Osteoblast (primary cell): Measurements from ENCODE around the gene RRAS. TPM values are rescaled to one million over a fixed set of nuclear protein-coding genes. Genes with fewer than 3 reads are reported as not detected.

Source experiments
- DNase-seq: peaks from one replicate; pipeline ENCODE4 v3.0.0; 2011; ENCODE audit warnings: low spot score, mixed read lengths; ENCODE audit not compliant: insufficient read length; ENCODE audit errors: missing footprints
- H2AFZ ChIP-seq: 2 replicates; pipeline ENCODE4 v1.6.0; 2011; ENCODE audit warnings: mild to moderate bottlenecking, low read length
- H3K27ac ChIP-seq: 2 replicates; pipeline ENCODE4 v1.5.1; 2011; ENCODE audit warnings: mild to moderate bottlenecking, low read depth, low read length, moderate library complexity
- H3K27me3 ChIP-seq: 2 replicates; pipeline ENCODE4 v1.6.0; 2012; ENCODE audit warnings: mild to moderate bottlenecking, control low read depth, inconsistent platforms, low read length, moderate library complexity; ENCODE audit not compliant: insufficient read depth
- H3K36me3 ChIP-seq: 2 replicates; pipeline ENCODE4 v1.5.1; 2011; ENCODE audit warnings: mild to moderate bottlenecking, low read length, control low read depth, moderate library complexity; ENCODE audit not compliant: insufficient read depth
- H3K4me1 ChIP-seq: 2 replicates; pipeline ENCODE4 v1.5.1; 2011; ENCODE audit warnings: mild to moderate bottlenecking, low read length, control low read depth, moderate library complexity; ENCODE audit not compliant: insufficient read depth
- H3K4me2 ChIP-seq: 2 replicates; pipeline ENCODE4 v1.6.0; 2011; ENCODE audit warnings: mild to moderate bottlenecking, low read length; ENCODE audit not compliant: insufficient read depth
- H3K4me3 ChIP-seq: fragments of 200-600 bp; sonication (generic); 3 replicates; pipeline ENCODE4 v1.5.1; 2012; ENCODE audit warnings: mild to moderate bottlenecking, low read length, inconsistent platforms; ENCODE audit not compliant: insufficient read depth
- H3K79me2 ChIP-seq: 2 replicates; pipeline ENCODE4 v1.6.0; 2012; ENCODE audit warnings: mild to moderate bottlenecking, low read length, control low read depth, inconsistent platforms; ENCODE audit not compliant: insufficient read depth
- H3K9me3 ChIP-seq: 2 replicates; pipeline ENCODE4 v1.5.1; 2011; ENCODE audit warnings: low read depth, low read length, control low read depth
- H4K20me1 ChIP-seq: 2 replicates; pipeline ENCODE4 v1.6.0; 2012; ENCODE audit warnings: mild to moderate bottlenecking, low read length, control low read depth; ENCODE audit not compliant: insufficient read depth
- total RNA-seq: library from RNA; depleted of rRNA; stranded (reverse); fragments of >200 nt; gene quantifications from 2 replicates; pipeline ENCODE4 v1.2.3, GENCODE V29; 2012
- TF ChIP-seq, protein P1 (sequence below): IDR thresholded peaks from 2 replicates; pipeline ENCODE4 v1.5.1; 2011; ENCODE audit warnings: mild to moderate bottlenecking, low read depth, low read length, moderate library complexity; ENCODE audit errors: extremely low read depth

The RRAS gene
- total RNA-seq, 1 donor, result 31.8 TPM

- Histone ChIP-seq H3K36me3 (peaks cover 48% of the 10 kb centered on the region), H4K20me1 (peaks cover 25% of the 10 kb centered on the region)
Observed at GRCh38 chr19:49596407-49596806, 43.5 kb downstream of the RRAS start.

DNA sequence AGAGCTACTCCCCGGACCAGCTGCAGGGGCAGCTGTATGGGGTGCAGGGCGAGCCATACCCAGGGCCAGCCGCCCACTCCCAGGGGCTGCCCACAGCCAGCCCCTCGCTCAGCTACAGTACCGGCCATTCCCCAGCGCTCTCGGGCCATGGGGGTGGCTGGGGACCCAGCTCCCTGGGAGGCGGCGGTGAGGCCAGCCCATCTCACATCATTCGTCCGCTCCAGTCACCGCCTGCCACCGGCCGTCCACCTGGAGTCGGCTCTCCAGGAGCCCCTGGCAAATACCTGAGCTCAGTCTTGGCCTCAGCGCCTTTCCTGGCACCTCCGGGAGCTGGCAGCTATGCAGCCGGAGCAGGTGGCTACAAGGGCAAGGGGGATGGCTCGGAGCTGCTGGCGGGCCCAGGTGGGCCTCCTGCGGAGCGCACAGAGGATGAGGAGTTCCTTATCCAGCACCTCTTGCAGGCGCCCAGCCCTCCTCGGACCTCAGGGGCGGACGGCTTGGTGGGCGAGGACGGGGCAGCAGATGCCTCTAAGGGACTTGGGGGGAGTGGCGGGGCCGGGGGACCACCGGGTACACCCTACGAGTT is 44.0 kb downstream of the RRAS start:
- Histone ChIP-seq H3K4me2 (no peak overlapping the region), H3K27ac (no peak overlapping the region), H4K20me1 (peaks cover 25% of the 10 kb centered on the region), H3K4me1 (peaks cover 15% of the 10 kb centered on the region), H3K79me2 (peaks cover 68% of the 10 kb centered on the region), H3K27me3 (no peaks in the 10 kb centered on the region), H2AFZ (no peak overlapping the region), H3K4me3 (no peak overlapping the region), H3K36me3 (peaks cover 44% of the 10 kb centered on the region), H3K9me3 (no peaks in the 10 kb centered on the region)
- TF ChIP-seq, protein P1, sequence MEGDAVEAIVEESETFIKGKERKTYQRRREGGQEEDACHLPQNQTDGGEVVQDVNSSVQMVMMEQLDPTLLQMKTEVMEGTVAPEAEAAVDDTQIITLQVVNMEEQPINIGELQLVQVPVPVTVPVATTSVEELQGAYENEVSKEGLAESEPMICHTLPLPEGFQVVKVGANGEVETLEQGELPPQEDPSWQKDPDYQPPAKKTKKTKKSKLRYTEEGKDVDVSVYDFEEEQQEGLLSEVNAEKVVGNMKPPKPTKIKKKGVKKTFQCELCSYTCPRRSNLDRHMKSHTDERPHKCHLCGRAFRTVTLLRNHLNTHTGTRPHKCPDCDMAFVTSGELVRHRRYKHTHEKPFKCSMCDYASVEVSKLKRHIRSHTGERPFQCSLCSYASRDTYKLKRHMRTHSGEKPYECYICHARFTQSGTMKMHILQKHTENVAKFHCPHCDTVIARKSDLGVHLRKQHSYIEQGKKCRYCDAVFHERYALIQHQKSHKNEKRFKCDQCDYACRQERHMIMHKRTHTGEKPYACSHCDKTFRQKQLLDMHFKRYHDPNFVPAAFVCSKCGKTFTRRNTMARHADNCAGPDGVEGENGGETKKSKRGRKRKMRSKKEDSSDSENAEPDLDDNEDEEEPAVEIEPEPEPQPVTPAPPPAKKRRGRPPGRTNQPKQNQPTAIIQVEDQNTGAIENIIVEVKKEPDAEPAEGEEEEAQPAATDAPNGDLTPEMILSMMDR, result no peak
- DNase-seq, result peak; percentile 66

More at GRCh38 chr19:49596407-49596806, 43.5 kb downstream of the RRAS start:
- no peak overlapping the region for H3K27ac ChIP-seq
- no peaks in the 10 kb centered on the region for H3K27me3 ChIP-seq
- H3K79me2 ChIP-seq, result peaks cover 71% of the 10 kb centered on the region
- DNase-seq, result peak; percentile 80
- TF ChIP-seq, protein P1, result no peak
- H3K4me2 ChIP-seq, result no peak overlapping the region
- H3K4me1 ChIP-seq, result peaks cover 15% of the 10 kb centered on the region
- H2AFZ ChIP-seq, result no peak overlapping the region
- H3K9me3 ChIP-seq, result no peaks in the 10 kb centered on the region
- no peak overlapping the region for H3K4me3 ChIP-seq

GRCh38 chr19:49594993-49595818 is 44.7 kb downstream of the RRAS start:
- no peak overlapping the region for H3K4me2 ChIP-seq
- H3K9me3 ChIP-seq, result no peaks in the 10 kb centered on the region
- peaks cover 62% of the 10 kb centered on the region for H3K79me2 ChIP-seq
- no peak overlapping the region for H3K27ac ChIP-seq
- H3K4me3 ChIP-seq, result no peak overlapping the region
- peaks cover 21% of the 10 kb centered on the region for H3K4me1 ChIP-seq
- H3K36me3 ChIP-seq, result peaks cover 39% of the 10 kb centered on the region
- peaks cover 25% of the 10 kb centered on the region for H4K20me1 ChIP-seq
- TF ChIP-seq, protein P1, result no peak
- peak; percentile 73 for DNase-seq
- H3K27me3 ChIP-seq, result no peaks in the 10 kb centered on the region
- no peak overlapping the region for H2AFZ ChIP-seq
